Measurements from ENCODE around the gene ARAP3.

GRCh38 chr5:141722266-141722665, 40.2 kb upstream of the ARAP3 start:
- no peak for TF ChIP-seq CTCF (IDR thresholded peaks at IDR 0.05; ENCODE audit: low read depth, low read length)
- no peak for TF ChIP-seq EZH2phosphoT487 (IDR thresholded peaks at IDR 0.05; ENCODE audit: low read depth)
